Heart left ventricle (tissue), 16 donors: ENCODE results near the gene TFEC. TPM values are rescaled to one million over a fixed set of nuclear protein-coding genes. Genes with fewer than 3 reads are reported as not detected.

ENCODE experiments used
- ATAC-seq, 4 donors: fragments of 200-7000 bp; cut with Tn5 transposase; one replicate each; pipeline ENCODE4 v1.9.1; 2020 to 2022; ENCODE audit warnings: moderate library complexity in 4 of 4, mild to moderate bottlenecking in 3 of 4, moderate number of reproducible peaks in 1 of 4
- DNase-seq, 5 donors: peaks; one replicate each; pipeline ENCODE4 v3.0.0-alpha.2; 2020
- H3K27ac ChIP-seq, 12 donors: fragments of 200-600 bp; sonication (generic) in 4 of 12; one replicate each; pipeline versions ENCODE4 v1.5.0 to v1.8.0; 2016 to 2022; ENCODE audit warnings: mild to moderate bottlenecking in 2 of 12
- H3K27me3 ChIP-seq, 9 donors: fragments of 200-600 bp; sonication (generic) in 2 of 9; one replicate each; pipeline versions ENCODE4 v1.5.1 to v1.8.0; 2016 to 2022; ENCODE audit warnings: mild to moderate bottlenecking in 3 of 9
- H3K36me3 ChIP-seq, 9 donors: fragments of 200-600 bp; sonication (generic) in 2 of 9; one replicate each; pipeline versions ENCODE4 v1.5.0 to v1.8.0; 2018 to 2022; ENCODE audit warnings: mild to moderate bottlenecking in 2 of 9
- H3K4me1 ChIP-seq, 12 donors: fragments of 200-600 bp; sonication (generic) in 4 of 12; one replicate each; pipeline versions ENCODE4 v1.5.0 to v1.8.0; 2016 to 2022; ENCODE audit warnings: mild to moderate bottlenecking in 3 of 12
- H3K4me3 ChIP-seq, 12 donors: fragments of 200-600 bp; sonication (generic) in 4 of 12; one replicate each; pipeline versions ENCODE4 v1.5.0 to v1.8.0; 2017 to 2022; ENCODE audit warnings: mild to moderate bottlenecking in 9 of 12, moderate library complexity in 4 of 12
- H3K9me3 ChIP-seq, 12 donors: fragments of 200-600 bp; sonication (generic) in 4 of 12; one replicate each; pipeline versions ENCODE4 v1.5.0 to v1.8.0; 2016 to 2022; ENCODE audit warnings: mild to moderate bottlenecking in 1 of 12
- POLR2A ChIP-seq, 2 donors: fragments of 450-650 bp; IDR thresholded peaks; one replicate each; pipeline ENCODE4 v1.6.1; 2017; ENCODE audit warnings: antibody characterized with exemption in 2 of 2, mild to moderate bottlenecking in 2 of 2, moderate library complexity in 2 of 2
- WGBS, 4 donors: extraction: QIAGEN DNeasy Blood & Tissue Kit in 2 of 4; methylation state at CpG; one replicate each; pipeline versions ENCODE4 v1.1.5 to v1.1.7; 2013 to 2018; 5-methylcytosine and 5-hydroxymethylcytosine counted together
- intact Hi-C, 10 donors: fragments of 100-400 bp; cut with DNase I; formaldehyde crosslinking; loops; one replicate each; pipeline versions ENCODE4 v1.11.1 to v1.14.2; 2022
- long read RNA-seq, 3 donors: library from polyadenylated mRNA; unstranded; transcript quantifications; one replicate each; pipeline ENCODE4 v2.0.0, GENCODE V29; 2020 to 2021
- polyA plus RNA-seq, 2 donors: library from polyadenylated mRNA; stranded (reverse); fragments of 200-250 nt; gene quantifications; one replicate each; pipeline ENCODE4 v1.2.3, GENCODE V29; 2013
- total RNA-seq, 9 donors: library from RNA; depleted of rRNA in 2 of 9; stranded (reverse); fragments of >200 nt in 2 of 9; fragmentation: NEBNext Ultra II Directional in 3 of 9; extraction: Animal tissue kit (Norgen Biotek cat#: 25700) in 3 of 9; gene quantifications; one replicate each; pipeline versions ENCODE4 v1.1.0 to v1.2.4, GENCODE V29; 2016 to 2023
- TF ChIP-seq, protein P1 (sequence below), 12 donors: fragments of 200-600 bp; sonication (generic) in 4 of 12; IDR thresholded peaks; one replicate each; pipeline versions ENCODE4 v1.5.0 to v1.8.0; 2018 to 2022; ENCODE audit warnings: antibody characterized with exemption in 12 of 12, mild to moderate bottlenecking in 5 of 12
- donor health status: ischemic (EF 13 %, LVEDD 7.1; RV severe dilation, severe dysfunction).
- donor health status: healthy with polysubstance abuse.
- donor health status: DM: no; HTN: yes; CAD: no.
- donor health status: DM: no; HTN: no; CAD: no.
- donor health status: ischemic (EF 25% LVEDD 6.9; RV normal size, moderate dysfunction).
- donor health status: ischemic (EF 25% LVEDD 5.7; RV mildly dilated, moderate dysfunction).
- donor health status: healthy.
- donor health status: DM: yes; HTN: yes; CAD: no.
- donor health status: ischemic (EF 35%, LVEDD 5.7; RV mildly dilated, moderate dysfunction).
- donor health status: nonischemic (EF 11% LVEDD 7.7; RV severe dilation, severe dysfunction).
- donor health status: DM: yes; HTN: yes; CAD: no.
- donor health status: PGD.
- donor health status: ischemic (EF 29% LVEDD 5.4; RV normal size, mild dysfunction).
- donor health status: nonischemic (EF 23%, LVEDD 6.1; RV moderate dilation, normal function).

TFEC gene, protein sequence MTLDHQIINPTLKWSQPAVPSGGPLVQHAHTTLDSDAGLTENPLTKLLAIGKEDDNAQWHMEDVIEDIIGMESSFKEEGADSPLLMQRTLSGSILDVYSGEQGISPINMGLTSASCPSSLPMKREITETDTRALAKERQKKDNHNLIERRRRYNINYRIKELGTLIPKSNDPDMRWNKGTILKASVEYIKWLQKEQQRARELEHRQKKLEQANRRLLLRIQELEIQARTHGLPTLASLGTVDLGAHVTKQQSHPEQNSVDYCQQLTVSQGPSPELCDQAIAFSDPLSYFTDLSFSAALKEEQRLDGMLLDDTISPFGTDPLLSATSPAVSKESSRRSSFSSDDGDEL
- total RNA-seq (10 to 100 TPM in 1 of 9 donors, 1 to 10 TPM in 4, under 1 TPM in 4; 0.47 to 15.4 (median 1.2) TPM), polyA plus RNA-seq (under 1 TPM; 0.42 to 0.46 TPM)
- long read RNA-seq, donor 1, result 0 reads
- long read RNA-seq, donor 2, result 0 reads
- long read RNA-seq, donor 3, partial matches to known transcripts, result 0 of 1 reads
- long read RNA-seq, donor 3, other reads (novel, unspliced or antisense), result 1 of 1 reads

DNA sequence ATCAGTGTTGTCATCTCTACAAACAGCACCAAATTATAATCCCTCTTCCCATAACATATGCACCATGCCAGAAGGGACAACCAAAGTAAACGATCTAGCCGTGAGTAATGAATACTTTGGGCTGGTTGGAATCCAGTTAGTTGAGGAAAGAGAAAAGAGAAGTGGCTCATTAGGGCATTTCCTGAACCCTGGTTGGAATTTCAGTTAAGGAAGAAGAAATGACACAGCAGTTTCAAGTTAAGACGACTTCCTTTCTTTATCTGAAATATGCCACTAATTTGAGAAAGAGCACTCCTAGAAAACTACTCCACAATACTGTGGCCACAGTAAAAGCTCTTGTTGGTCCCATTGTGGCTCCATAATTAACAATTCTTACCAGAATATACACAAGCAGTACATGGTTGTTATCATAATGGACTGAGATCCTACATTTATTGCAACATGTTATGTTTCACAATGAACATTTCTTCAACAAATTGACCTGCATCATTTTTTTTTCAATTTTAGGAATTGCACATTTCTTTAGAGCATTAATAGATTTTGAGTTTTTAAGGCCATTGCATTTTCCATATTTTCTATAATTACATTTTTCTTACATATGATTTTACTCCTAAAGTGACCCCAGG is at the start of gene TFEC:
TSS of gene TFEC (minus strand) at position 113 of the 626 bp plus-strand sequence. CDS start 46,322 bp downstream, outside the sequence.
- WGBS, 4 donors, result 21 to 40% (median 37%) methylated on average over 3 of the region's 3 CpGs
- Histone ChIP-seq H3K4me1 (peaks cover 0 to 13% (median 0%) of the 10 kb centered on the region in 12 donors), H3K27ac (peak within 1 kb of the TSS in 1 of 12 donors; percentile 84), H3K4me3 (peak within 1 kb of the TSS in 7 of 12 donors; percentile 7 to 49 (median 26)), H3K27me3 (no peaks in the 10 kb centered on the region), H3K36me3 (no peaks in the 10 kb centered on the region), H3K9me3 (no peaks in the 10 kb centered on the region)
- ATAC-seq (peak in 2 of 4 donors; percentile 28 to 31), DNase-seq (no peak)
- intact Hi-C loops, result no loop called here
- TF ChIP-seq, protein P1, sequence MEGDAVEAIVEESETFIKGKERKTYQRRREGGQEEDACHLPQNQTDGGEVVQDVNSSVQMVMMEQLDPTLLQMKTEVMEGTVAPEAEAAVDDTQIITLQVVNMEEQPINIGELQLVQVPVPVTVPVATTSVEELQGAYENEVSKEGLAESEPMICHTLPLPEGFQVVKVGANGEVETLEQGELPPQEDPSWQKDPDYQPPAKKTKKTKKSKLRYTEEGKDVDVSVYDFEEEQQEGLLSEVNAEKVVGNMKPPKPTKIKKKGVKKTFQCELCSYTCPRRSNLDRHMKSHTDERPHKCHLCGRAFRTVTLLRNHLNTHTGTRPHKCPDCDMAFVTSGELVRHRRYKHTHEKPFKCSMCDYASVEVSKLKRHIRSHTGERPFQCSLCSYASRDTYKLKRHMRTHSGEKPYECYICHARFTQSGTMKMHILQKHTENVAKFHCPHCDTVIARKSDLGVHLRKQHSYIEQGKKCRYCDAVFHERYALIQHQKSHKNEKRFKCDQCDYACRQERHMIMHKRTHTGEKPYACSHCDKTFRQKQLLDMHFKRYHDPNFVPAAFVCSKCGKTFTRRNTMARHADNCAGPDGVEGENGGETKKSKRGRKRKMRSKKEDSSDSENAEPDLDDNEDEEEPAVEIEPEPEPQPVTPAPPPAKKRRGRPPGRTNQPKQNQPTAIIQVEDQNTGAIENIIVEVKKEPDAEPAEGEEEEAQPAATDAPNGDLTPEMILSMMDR (IDR thresholded peaks at IDR 0.05), result no peak
- no peak for TF ChIP-seq POLR2A (IDR thresholded peaks at IDR 0.05)

DNA sequence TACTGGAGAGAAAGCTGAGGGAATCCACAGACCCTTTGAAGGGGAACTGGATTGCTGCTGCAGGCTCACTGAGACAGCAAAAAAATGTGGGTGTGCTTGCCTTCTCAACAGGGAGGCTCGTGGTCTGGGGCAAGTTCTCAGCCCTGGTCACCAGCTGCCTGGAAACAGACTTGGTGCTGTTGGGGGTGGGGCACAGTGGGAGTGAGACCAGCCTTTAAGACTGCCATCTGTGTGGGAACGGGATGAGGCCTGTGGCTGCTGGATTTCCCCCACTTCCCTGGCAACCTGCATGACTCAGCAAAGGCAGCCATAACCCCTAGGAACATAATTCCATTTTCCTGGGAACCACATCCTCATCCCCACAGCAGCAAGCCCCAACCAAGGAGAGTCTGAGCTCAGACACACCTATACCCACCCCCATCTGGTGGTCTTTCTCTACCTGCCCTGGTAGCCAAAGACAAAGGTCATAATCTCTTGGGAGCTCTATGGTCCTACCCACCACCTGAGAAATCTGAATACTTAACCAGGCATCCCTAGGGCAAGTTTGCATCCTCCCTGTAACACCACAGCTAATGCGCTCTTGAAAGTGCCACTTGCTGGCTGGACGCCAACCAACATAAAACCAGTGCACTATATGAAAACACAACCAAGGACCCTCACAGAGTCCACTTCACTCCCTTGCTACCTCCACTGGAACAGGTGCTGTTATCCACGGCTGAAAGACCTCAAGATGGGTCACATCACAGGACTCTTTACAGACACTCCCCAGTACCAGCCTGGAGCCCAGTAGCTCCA is 45.0 kb upstream of the TFEC start:
- DNase-seq (peak in 1 of 5 donors; percentile 6), ATAC-seq (no peak)
- TF ChIP-seq, protein P1 (IDR thresholded peaks at IDR 0.05), result no peak
- TF ChIP-seq POLR2A (IDR thresholded peaks at IDR 0.05), result no peak
- peaks cover 0 to 26% (median 0%) of the 10 kb centered on the region in 12 donors for H3K9me3 ChIP-seq
- no peaks in the 10 kb centered on the region for H3K4me1 ChIP-seq
- WGBS, 4 donors, result 72 to 84% (median 77%) methylated on average over 5 of the region's 5 CpGs
- H3K27me3 ChIP-seq, result no peaks in the 10 kb centered on the region
- no peak overlapping the region for H3K4me3 ChIP-seq
- no peak overlapping the region for H3K27ac ChIP-seq
- no peaks in the 10 kb centered on the region for H3K36me3 ChIP-seq
- intact Hi-C loops, result no loop called here

DNA sequence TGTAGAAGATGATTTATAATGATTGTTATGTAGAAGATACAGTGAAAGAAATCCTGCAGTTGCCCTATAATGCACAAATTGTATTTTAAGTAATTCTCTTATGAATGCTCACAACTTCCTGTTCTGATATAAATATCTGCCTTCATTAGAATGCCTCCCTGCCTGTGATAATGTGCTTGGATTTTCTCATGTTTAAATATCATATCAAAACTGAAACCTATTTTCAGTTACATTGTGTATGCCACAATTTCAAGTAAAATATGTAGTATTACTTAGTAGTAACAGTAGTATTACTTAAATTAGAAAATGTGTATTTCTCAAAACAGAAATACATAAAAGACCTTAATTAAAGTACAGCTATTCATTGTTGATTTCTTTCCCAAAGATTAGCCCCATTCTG is 41.1 kb upstream of the TFEC start:
- peaks cover 0 to 6% (median 0%) of the 10 kb centered on the region in 12 donors for H3K9me3 ChIP-seq
- ATAC-seq, result no peak
- no peaks in the 10 kb centered on the region for H3K36me3 ChIP-seq
- no peak for DNase-seq
- H3K4me1 ChIP-seq, result no peaks in the 10 kb centered on the region
- TF ChIP-seq, protein P1 (IDR thresholded peaks at IDR 0.05), result no peak
- TF ChIP-seq POLR2A (IDR thresholded peaks at IDR 0.05), result no peak
- no peak overlapping the region for H3K27ac ChIP-seq
- H3K27me3 ChIP-seq, result no peaks in the 10 kb centered on the region
- intact Hi-C loops, result no loop called here
- H3K4me3 ChIP-seq, result no peak overlapping the region
